RPMI8226 (cell line): ENCODE measurements around the gene LAMC2.
"Not testable (repeated sequence)": the region's sequence is repeated elsewhere in the genome, so short reads cannot be mapped to it uniquely, and the experiment has no call there.

ENCODE experiments used
- DNase-seq: peaks from one replicate; pipeline ENCODE4 v3.0.0-alpha.2; 2015

The LAMC2 gene

GRCh38 chr1:183185941-183186490 lies at the start of gene LAMC2:
LAMC2 (plus strand) TSS chr1:183186264; CDS start chr1:183186353, 89 bp downstream.
- DNase-seq: no peak

GRCh38 chr1:183137782-183138181 lies 48.3 kb upstream of the LAMC2 start:
- DNase-seq: no peak

GRCh38 chr1:183138301-183138700 lies 47.8 kb upstream of the LAMC2 start:
- no peak for DNase-seq

DNA sequence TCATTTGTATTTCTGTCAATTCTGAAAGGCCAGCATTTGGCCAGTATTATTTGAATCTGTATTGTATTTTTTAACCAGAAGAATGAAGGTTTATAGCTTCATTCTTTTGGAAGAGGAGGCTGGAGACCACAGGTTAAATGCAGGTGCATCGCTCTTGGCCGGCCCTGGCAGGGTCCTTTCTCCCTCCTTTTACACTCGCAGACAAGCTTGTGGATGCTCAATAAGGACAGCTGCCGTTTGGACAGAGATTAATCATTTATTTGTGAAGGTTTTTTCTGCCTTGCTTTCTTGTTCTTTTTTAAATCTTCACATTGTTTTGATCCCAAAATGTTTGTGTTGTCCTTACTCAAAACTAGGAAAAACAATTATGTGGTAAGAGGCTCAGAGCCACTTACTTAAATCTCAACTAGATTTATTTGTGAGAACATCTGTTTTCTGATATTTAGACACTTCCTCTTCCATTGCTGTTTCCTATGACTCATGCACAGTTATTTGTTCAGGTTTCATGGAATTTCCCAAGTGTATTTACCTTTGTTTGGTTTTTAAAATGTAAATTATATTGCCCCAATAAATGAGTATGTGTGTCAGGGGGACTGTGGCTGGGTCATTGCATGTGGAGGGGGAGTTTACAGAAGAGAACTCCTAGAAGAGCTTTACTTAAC lies 46.7 kb upstream of the LAMC2 start:
- DNase-seq: no peak

GRCh38 chr1:183140633-183141032 lies 45.4 kb upstream of the LAMC2 start:
- DNase-seq: no peak

GRCh38 chr1:183142171-183142570 lies 43.9 kb upstream of the LAMC2 start:
- DNase-seq: no peak

GRCh38 chr1:183143576-183144315 lies 42.3 kb upstream of the LAMC2 start:
- no peak for DNase-seq

DNA sequence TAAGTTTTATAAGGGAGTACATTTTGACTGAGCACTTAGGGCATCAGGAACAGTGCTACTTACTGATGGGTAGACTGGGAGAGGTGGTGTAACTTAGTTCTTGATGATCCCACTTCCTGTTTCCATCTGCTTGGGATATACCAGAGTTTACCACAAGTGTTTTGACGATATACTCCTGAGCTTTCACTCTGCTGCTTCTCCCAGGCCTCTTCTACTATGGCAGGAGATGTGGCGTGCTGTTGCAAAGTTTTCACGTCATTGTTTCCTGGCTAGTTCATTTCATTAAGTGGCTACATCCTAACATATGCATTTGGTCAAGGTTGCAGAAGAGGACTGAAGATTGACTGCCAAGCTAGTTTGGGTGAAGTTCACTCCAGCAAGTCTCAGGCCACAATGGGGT lies 41.3 kb upstream of the LAMC2 start:
- DNase-seq: no peak

- DNase-seq: no peak
These were observed 38.3 kb upstream of the LAMC2 start for GRCh38 chr1:183147735-183148134.

DNA sequence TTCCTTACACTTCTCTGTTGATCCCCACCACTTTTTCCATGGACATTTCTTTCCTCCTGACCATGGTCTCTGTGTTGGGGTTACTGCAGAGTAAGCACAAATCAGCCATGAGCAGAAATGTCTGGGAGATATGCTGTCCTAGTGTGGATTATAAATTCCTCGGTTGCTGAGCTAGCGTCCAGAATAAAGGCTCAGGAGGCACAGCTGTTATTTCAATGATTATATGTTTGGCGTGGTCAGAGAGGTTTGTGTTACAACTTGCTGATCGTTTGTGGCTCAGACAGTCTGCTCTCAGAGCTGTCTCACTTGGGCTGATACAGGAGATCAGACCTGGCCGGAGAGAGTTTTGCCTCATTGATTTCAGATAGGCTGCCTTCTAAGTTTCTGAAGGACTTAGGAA lies 37.5 kb upstream of the LAMC2 start:
- DNase-seq: no peak

DNA sequence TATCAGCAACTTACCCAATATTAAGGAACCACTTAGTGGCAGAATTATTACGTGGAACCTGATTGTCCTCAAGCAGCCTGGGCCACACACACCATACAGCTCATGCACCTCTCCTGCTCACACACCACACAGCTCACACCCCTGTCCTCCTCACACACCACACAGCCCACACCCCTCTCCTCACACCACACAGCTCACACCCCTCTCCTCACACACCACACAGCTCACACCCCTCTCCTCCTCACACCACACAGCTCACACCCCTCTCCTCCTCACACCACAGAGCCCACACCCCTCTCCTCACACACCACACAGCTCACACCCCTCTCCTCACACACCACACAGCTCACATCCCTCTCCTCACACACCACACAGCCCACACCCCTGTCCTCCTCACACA lies 36.8 kb upstream of the LAMC2 start:
- no peak for DNase-seq

GRCh38 chr1:183150032-183150431 lies 36.0 kb upstream of the LAMC2 start:
- not testable (repeated sequence) for DNase-seq

- no peak for DNase-seq
These were observed 35.6 kb upstream of the LAMC2 start for GRCh38 chr1:183150445-183150844.

GRCh38 chr1:183152180-183152579 lies 33.9 kb upstream of the LAMC2 start:
- DNase-seq: no peak

DNA sequence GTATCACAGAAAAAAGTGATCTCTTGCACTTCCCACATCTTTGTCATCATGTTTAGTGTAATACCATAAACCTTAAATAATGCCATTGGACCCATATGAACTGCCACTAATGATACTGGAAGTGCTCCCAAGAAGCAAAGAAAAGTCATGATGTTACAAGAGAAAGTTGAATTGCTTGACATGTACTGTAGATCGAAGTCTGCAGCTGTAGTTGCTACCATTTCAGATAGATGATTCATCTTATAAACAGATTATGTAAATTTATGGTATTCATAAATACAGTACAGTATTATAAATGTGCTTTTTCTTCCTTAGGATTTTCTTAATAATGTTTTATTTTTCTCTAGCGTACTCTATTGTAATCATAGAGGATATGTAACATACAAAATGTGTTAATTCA lies 30.1 kb upstream of the LAMC2 start:
- no peak for DNase-seq

DNA sequence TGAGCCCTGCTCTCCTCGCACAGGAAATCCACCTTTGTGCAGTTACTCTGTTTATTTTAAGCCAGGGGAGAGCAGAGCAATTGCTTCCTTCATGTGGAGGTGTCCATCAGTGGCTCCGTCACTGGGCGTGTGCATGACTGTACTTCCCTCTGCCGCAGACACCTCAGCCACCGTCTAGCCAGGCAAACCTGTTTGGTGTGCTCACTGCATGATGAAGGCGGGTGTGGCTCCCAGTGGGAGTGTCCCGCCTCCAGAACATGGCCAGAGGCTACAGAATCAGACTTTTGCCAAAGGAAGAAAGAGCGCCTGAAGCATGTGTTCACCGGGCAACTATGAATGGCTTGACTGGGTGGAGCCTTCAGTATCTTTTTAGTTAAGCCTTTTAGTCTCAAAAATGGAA lies 26.1 kb upstream of the LAMC2 start:
- no peak for DNase-seq

DNA sequence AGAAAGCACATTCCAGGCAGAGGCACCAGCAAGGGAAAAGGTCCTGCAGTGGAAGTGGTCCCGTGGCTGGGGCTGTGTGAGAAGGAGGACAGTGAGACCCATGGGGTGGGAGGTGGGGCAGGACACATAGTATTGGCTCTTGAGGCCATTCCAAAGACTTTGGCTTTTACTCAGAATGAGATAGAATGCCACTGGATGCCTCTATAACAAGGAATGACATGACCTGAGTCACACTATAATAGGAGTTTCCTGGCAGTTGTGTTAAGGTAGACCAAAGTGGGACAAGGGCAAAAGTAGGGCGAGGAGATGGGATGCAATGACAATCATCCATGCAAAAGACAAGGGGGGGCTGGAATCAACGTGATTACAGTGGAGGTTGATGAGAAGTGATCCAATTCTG lies 24.7 kb upstream of the LAMC2 start:
- DNase-seq: no peak

DNA sequence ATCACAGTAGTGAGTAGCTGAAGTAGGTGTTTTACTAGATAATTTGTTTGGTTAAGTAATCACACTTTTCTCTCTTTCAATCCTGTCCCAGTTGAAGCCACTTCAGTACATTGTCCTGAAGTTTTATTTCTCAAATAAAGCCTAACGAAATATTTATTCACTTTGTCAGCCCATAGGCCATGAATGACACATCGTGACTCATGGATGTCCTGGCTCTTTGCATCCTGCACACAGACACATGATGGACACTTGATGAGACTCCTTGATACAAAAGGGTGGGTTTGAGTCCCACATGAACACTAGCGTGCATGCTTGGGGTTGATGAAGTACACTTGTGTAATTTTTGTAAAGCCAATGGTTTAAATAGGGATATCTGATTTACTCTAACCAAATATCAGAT lies 22.7 kb upstream of the LAMC2 start:
- no peak for DNase-seq

GRCh38 chr1:183164340-183164739 lies 21.7 kb upstream of the LAMC2 start:
- no peak for DNase-seq

GRCh38 chr1:183164963-183165362 lies 21.1 kb upstream of the LAMC2 start:
- no peak for DNase-seq

DNA sequence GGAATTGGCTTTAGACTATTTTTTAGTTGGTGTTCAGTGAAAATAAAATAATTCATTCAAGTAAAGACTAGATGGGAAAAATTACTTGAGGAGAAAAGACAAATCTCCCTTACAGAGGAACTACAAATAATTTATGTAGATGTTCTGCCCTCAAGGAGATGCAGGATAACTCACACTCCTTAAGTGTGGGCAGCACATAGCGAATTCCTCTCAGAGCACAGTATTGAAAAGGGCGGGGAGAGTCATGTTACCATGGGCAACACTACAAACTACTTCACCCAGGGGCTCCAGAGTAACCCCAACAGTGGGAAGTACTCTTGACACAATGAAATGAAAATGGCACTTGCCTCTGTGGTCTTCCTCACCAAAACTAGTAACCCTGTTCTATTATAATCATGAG lies 20.6 kb upstream of the LAMC2 start:
- DNase-seq: no peak

GRCh38 chr1:183166454-183166853 lies 19.6 kb upstream of the LAMC2 start:
- no peak for DNase-seq

- no peak for DNase-seq
These were observed 18.4 kb upstream of the LAMC2 start for GRCh38 chr1:183167676-183168075.

DNA sequence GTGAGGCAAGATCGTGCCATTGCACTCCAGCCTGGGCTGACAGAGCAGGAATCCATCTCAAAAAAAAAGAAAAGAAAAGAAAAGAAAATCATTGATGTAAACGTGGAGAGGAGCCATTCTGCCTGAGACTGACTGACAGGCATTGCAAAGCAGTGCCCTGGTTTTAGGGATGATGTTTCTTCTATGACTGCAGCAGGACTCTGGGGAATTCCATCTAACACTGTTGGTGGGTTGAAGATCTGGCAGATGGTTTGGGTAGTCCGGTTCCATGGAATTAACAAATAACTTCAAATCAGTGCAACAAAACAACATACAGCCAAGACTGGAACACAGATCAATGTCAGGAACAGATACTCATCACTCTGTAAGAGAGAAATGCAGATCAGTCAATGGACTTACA lies 17.8 kb upstream of the LAMC2 start:
- DNase-seq: no peak

- DNase-seq: no peak
These were observed 12.2 kb upstream of the LAMC2 start for GRCh38 chr1:183173828-183174227.
